Stimulated activated CD4-positive, alpha-beta T cell treated with anti-CD3 and anti-CD28 coated beads, Interleukin-12 subunit alpha, Interleukin-12 subunit beta, amount 100 ng/mL, for 48 hours (primary cell): Measurements from ENCODE around the gene MBNL2.

Experiments used
- DNase-seq, 3 donors: peaks; one replicate each; pipeline ENCODE4 v3.0.0-alpha.2; 2020; ENCODE audit warnings: low read depth in 2 of 3, low spot score in 1 of 3

MBNL2 gene

DNA sequence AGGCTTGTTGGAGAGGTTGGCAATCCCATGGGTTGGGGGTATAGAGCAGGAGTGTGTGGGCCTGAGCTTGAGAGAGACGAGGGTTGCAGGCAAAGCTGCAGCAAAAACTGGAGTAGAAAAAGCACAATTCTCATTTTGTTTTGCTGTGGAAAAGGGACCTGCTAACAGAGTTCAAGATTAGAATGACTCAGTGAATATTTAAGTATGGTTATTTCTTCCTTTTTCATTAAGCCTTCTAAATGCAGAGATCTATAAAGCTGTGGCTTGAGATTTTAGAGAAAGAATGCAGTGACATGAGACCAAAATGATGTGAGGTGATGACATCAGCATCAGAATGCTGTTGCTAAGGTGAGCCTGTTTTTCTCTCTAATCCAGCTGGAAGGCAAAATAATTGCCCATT is 10.8 kb upstream of the MBNL2 start:
- DNase-seq, result no peak

- no peak for DNase-seq
These were observed 10.1 kb upstream of the MBNL2 start for GRCh38 chr13:97212004-97212403.

DNA sequence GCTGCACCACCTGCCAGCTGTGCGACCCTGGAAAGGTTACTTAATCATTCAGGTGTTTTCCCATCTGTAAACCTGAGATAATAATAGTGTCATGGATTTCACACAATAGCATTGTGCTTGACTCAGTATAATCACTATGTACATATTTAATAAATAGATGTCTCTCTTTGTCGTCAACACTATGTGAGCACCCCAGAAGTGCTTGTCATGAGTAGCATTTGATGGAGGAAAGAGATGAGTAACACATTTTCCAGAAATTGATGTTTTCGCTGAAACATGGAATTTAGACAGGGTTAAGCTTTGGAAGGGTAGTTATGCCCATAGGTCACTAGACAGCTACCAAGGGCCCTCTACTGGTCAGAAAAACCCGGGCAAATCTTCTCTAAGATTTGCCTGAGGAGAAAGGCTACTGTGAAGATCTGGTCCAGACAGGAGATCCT is 9.5 kb upstream of the MBNL2 start:
- no peak for DNase-seq

GRCh38 chr13:97214921-97215320 is 7.2 kb upstream of the MBNL2 start:
- no peak for DNase-seq

- no peak for DNase-seq
These were observed 6.8 kb upstream of the MBNL2 start for GRCh38 chr13:97215325-97215724.

GRCh38 chr13:97219226-97219625 is 2.9 kb upstream of the MBNL2 start:
- no peak for DNase-seq

DNA sequence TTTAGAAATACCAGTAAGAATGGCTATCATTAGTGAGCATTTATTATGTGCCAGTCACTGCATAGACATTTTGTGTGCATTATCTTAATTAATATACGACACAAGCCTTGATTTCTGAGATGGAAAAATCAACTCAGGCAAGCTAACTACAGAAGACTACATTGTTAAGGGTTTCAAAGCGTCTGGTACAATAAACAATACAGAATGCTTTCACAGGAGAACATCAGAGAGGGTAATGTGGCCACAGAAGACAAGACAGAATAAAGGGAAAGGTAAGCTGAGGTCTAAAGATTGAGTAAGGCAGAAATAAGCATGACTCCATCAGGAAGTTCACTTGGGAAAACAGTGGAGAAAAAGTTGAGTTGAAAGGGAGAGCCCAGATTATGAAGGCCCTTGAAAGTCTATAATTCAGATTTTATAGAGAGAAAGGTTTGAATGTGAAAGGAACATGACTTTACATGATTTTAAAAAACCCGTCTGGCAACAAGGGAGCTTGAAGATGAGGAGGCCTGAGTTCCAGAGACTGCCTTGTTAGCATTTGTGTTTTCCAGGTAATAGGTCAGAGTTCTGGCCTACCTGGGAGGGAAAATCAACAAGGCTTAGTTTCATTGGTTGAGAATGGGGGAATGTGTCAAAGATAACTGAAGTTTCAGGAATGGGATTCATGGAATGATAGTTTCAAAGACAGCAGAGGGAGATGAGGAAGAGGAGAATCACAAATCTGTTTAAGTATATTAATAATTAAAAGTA is 1.8 kb upstream of the MBNL2 start:
- no peak for DNase-seq

GRCh38 chr13:97221046-97221445 is 1.1 kb upstream of the MBNL2 start:
- no peak for DNase-seq

DNA sequence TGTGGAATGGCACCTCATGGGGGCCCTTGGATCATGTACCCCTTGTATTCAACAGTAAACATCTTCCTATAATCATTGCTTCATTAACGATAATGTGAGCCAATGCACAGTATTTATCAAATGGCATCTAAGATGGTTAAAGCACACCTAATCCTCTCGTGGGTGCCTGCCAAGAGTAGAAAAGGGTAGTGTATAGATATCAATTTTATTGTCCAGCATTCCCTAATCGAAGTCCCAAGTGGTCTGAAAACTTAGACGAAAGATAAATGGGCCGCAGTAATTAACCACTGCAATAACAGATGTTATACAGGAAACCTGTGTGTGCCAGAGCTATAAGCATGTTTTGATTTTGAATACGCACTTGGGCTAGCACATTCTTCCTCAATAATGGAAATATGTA is 667 bp upstream of the MBNL2 start:
- no peak for DNase-seq

GRCh38 chr13:97223037-97223710 is 1.0 kb downstream of the MBNL2 start:
- DNase-seq, result no peak

DNA sequence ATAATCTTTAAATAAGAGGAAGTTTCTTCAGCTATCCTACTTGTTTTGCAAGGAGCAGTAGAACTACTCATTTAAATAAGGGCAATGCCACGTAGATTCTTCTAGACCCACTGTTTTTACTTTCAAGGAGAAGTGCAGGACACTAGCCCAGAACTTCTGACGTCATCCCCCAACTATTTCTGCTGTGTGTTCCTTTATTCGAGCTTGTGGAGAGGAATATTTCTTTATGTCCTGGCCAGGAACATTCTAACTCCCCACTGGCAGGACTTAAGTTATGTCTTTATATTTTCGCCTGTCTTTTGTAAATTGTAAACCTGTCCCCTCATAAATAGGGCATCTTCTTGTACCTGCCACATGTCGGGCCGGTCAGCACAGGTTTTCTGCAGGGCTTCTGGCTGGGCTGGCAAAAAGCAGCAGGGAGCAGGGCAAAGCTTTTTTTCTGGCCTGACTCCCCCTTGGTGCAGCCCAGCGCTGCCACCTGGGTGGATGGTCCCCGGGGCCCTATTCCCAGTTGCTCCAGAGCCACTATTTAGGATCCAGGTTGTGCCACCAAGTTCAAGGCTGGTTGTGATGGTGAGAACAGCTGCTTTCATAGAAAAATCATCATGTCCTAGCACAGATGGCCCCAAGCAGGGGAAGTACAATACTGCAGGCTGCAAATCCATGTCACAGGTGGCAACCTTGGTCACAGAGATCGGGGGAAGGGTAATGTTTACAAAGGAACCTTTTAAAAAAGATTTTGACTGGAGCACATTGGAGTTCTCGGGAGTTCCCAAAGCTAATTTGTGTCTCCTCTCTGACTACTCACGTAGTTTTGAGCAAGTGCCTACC is 1.8 kb downstream of the MBNL2 start:
- DNase-seq, result no peak

DNA sequence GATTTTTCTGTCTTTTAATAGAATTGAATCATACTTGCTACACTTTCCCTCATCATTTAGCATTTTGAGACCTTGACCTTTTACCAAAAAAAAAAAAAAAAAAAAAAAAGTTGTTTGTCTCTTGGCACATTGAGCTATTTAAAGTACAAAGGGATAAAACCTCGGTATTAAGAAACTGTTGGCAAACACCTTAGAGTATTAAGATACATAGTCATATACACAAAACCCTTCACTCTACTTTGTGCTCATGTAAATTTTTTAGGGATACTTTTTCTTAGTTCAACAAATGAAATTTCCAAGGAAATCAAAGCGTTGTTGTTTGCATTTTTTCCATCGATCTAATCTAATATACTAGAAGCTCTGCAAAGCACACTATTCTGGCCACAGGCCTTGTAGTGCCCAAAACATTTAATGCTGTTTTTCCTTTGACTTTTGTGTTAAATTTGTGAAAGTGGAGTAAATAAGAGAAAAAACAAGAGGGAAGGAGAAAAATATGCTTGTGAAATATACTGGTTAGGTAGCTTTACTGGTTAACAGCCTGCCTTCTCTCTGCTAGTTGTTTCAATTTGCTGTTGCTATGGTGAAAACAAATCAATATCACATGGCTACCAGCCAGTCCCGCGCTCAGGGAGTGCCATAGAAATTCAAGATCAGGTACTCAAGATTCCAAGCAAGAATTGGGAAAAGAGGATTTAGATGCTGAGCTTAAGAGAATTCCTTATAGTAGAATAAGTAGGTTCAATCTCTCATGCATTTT is 2.6 kb downstream of the MBNL2 start:
- no peak for DNase-seq

DNA sequence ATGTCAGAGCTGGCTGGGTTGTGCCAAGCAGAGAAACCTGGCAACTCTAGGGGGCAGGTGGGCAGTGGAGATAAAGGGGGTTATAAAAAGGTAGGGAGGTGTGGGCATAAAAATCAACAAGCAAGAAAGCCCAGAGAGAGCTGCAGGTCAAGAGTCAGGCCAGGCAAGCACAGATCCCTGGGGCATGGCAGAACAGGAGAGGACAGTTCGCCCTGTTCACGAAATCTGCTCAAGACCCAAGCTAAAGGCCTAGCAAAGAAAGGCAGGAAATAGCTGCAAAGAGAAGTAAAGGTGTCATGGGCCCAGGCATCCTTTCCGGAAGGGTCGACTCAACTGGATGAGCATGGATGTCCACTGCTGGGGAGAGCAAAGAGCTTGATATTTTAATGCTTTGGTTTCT is 3.4 kb downstream of the MBNL2 start:
- no peak for DNase-seq

DNA sequence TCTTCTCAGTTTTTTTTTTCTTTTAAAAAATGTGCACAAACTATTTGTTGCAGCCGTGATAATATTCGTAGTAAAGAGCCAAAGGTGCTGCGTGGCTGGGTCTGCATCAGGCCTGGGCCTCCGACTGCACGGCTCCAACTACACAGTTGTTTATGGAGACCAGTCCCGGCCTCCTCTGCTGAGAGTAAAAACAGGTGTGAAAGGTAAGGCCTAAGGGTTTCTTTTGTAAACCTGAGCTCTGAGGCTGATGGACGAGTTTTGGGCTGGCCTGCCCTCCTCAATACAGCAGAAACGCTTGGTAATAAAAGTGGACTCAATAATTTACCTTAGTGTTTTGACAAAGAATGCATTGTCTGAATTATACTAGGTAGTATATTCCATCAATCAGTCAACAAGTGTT is 3.9 kb downstream of the MBNL2 start:
- no peak for DNase-seq

DNA sequence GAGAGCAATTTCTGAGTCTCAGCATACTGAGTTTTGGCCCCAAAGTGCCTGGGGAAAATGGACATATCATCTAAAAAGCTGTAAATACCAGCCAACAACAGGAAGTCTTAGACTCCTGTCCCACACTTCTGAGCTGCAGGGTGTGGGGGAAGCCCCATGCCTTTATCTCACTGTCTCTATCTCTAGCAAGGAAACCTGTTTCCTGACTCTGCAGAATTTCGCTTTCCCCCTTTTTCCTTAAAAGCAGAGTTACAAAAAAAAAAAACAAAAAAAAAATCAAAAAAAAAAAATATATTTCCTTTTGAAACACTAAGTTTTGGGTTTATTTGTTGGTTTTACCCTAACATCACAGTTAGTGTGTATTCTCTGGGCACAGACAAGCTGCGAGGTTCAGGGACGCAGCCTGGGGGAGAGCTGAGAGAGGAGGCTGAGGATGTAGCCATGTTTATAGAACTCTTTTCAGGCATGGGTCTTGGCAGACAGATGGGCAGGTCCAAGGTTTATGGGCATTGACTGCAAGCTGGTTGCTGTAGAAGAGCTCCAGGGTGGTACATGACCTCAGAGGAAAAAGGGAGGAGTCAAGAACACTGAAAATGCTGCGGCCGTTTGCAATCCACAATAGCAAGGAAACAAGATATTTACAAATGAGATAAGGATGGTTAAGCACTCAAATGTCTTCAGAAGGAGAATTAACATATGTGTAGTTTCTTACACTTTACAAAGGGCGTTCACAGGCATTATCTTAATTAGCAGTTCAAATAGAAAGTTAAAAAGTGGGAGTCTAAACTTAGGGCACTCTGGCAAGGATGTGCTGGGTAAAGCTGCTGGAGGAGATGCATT is 4.9 kb downstream of the MBNL2 start:
- no peak for DNase-seq

- no peak for DNase-seq
These were observed 6.9 kb downstream of the MBNL2 start for GRCh38 chr13:97228850-97229521.

- no peak for DNase-seq
These were observed 7.6 kb downstream of the MBNL2 start for GRCh38 chr13:97229699-97230098.

DNA sequence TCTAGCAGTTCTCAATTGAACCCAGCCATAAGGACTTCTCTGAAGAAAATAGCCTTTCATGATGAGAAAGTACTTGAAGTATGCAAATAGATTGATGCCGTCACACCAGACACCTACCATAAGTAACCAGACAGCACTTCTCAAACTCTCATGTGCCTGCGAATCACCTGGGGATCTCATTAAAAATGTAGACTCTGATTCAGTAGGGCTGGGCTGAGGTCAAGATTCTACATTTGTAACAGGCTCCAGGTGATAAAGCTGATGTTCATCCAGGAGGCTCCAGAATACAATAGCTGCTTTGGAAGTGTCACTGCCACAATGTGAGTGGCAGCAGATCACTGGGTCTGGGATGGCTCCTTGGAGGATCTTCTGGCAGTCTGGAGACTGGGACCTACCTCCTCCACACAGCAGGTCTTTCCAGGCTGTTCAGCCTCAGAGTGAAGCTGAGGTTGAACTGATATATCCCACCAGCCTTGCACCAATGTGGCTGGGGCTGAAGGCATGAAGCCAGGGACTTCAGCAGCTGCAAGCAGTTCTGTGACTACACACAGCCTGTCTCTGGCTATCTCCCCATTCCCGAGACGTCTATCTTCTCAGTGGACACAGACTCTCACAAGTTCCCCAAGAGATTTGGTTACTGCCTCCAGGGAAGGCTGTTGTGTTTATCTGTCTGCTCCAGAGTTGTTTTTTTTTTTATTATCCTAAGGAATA is 9.1 kb downstream of the MBNL2 start:
- no peak for DNase-seq

GRCh38 chr13:97231829-97232196 is 9.7 kb downstream of the MBNL2 start:
- no peak for DNase-seq
